Fibroblast of lung (primary cell): ENCODE data around the gene PGBD2. TPM values are rescaled to one million over a fixed set of nuclear protein-coding genes. Genes with fewer than 3 reads are reported as not detected.

Source experiments
- DNase-seq, 2 donors: peaks; one replicate each; pipeline versions ENCODE4 v3.0.0 to v3.0.0-alpha.2; 2010; ENCODE audit warnings: low read depth in 2 of 2
- H2AFZ ChIP-seq: 2 replicates; pipeline ENCODE4 v1.5.1; 2012; ENCODE audit warnings: low read length, control low read depth, inconsistent platforms
- H3K27ac ChIP-seq: 2 replicates; pipeline ENCODE4 v1.5.1; 2011; ENCODE audit warnings: low read length, control low read depth; ENCODE audit not compliant: insufficient read depth
- H3K27me3 ChIP-seq: 2 replicates; pipeline ENCODE4 v1.5.1; 2011; ENCODE audit warnings: mild to moderate bottlenecking, low read length; ENCODE audit not compliant: control insufficient read depth, insufficient read depth
- H3K36me3 ChIP-seq: 2 replicates; pipeline ENCODE4 v1.5.1; 2011; ENCODE audit warnings: low read length; ENCODE audit not compliant: control insufficient read depth, insufficient read depth
- H3K4me1 ChIP-seq: 2 replicates; pipeline ENCODE4 v1.5.1; 2011; ENCODE audit warnings: low read length; ENCODE audit not compliant: control insufficient read depth, insufficient read depth; ENCODE audit errors: extremely low read depth
- H3K4me2 ChIP-seq: 2 replicates; pipeline ENCODE4 v1.5.1; 2011; ENCODE audit warnings: low read length, control low read depth; ENCODE audit not compliant: insufficient read depth; ENCODE audit errors: extremely low read depth
- H3K4me3 ChIP-seq, 4 experiments: fragments of 200-600 bp in 1 of 4; sonication (generic) in 1 of 4; replicated peaks in 1 of 4; 2 replicates each; pipeline ENCODE4 v1.5.1; 2011 to 2016; ENCODE audit warnings: low read length in 4 of 4, low read depth in 3 of 4, mild to moderate bottlenecking in 3 of 4, control low read depth in 2 of 4, inconsistent platforms in 1 of 4, mixed read lengths in 1 of 4; ENCODE audit not compliant: insufficient read depth in 1 of 4; ENCODE audit errors: control extremely low read depth in 1 of 4
- H3K79me2 ChIP-seq: 2 replicates; pipeline ENCODE4 v1.5.1; 2012; ENCODE audit warnings: mild to moderate bottlenecking, low read length, inconsistent platforms; ENCODE audit not compliant: control insufficient read depth, insufficient read depth
- H3K9ac ChIP-seq: 2 replicates; pipeline ENCODE4 v1.5.1; 2011; ENCODE audit warnings: mild to moderate bottlenecking, low read length, control low read depth; ENCODE audit not compliant: insufficient read depth
- H3K9me3 ChIP-seq: 2 replicates; pipeline ENCODE4 v1.5.1; 2012; ENCODE audit warnings: low read depth, low read length; ENCODE audit not compliant: control insufficient read depth, insufficient read depth
- H4K20me1 ChIP-seq: 2 replicates; pipeline ENCODE4 v1.5.1; 2011; ENCODE audit warnings: low read length; ENCODE audit not compliant: control insufficient read depth, insufficient read depth; ENCODE audit errors: extremely low read depth
- EZH2 ChIP-seq: IDR thresholded peaks from 2 replicates; pipeline ENCODE4 v1.5.1; 2012; ENCODE audit warnings: low read length, control low read depth, mild to moderate bottlenecking; ENCODE audit errors: missing control alignments
- polyA plus RNA-seq, 2 donors: library from polyadenylated mRNA; depleted of rRNA in 1 of 2; stranded (reverse) in 1 of 2; unstranded in 1 of 2; fragments of >200 nt; gene quantifications; 2 replicates each; pipeline ENCODE4 v1.2.1, GENCODE V29; 2011 to 2012; ENCODE audit warnings: missing spikeins in 1 of 2
- total RNA-seq: library from RNA; depleted of rRNA; stranded (reverse); fragments of >200 nt; gene quantifications from 2 replicates; pipeline ENCODE4 v1.2.1, GENCODE V29; 2014
- TF ChIP-seq, protein P1 (sequence below), 2 donors: IDR thresholded peaks in 1 of 2; conservative IDR thresholded peaks in 1 of 2; 1 replicate in 1 of 2; 2 replicates in 1 of 2; pipeline ENCODE4 v1.5.1; 2011 to 2012; ENCODE audit warnings: low read length in 2 of 2, control low read depth in 1 of 2, inconsistent platforms in 1 of 2, low read depth in 1 of 2, mild to moderate bottlenecking in 1 of 2

PGBD2 gene
- total and polyA plus RNA-seq, 2 donors (not counting 1 experiment from before 2014, with no cell fraction given): 4.0 to 7.1 TPM

DNA sequence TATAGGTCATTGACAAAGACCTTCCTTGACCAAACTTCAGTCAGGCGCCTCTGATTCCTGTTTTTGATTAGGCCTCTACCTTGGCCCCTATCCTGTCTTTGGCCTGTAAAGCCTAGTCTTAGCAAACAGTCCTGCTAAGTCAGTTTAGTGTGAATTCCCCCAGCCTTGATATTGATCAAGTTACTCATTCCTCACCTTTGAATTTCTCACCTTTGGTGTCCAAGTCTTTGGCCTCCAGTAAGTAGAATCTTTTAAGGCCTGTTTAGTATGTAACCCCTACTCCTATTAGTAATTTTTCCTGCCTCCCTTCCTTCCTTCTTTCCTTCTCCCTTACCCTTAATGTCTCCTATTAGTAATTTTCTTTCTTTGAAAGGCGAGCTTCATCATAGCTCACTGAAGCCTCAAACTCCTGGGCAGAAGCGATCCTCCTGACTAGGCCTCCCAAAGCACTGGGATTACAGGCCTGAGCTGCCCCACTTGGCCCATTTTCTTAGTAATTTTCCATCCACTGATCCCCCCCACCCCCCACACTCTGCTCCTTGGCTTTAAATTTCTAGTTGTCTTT, 34.1 kb upstream of the PGBD2 start:
- H3K4me3 ChIP-seq: peak overlapping the region in 2 of 4 experiments; percentile 48 to 86
- H3K4me2 ChIP-seq: no peak overlapping the region
- no peaks in the 10 kb centered on the region for H4K20me1 ChIP-seq
- H3K36me3 ChIP-seq: no peaks in the 10 kb centered on the region
- H2AFZ ChIP-seq: no peak overlapping the region
- no peaks in the 10 kb centered on the region for H3K27me3 ChIP-seq
- no peaks in the 10 kb centered on the region for H3K79me2 ChIP-seq
- H3K4me1 ChIP-seq: no peaks in the 10 kb centered on the region
- no peak overlapping the region for H3K9ac ChIP-seq
- no peaks in the 10 kb centered on the region for H3K9me3 ChIP-seq
- no peak overlapping the region for H3K27ac ChIP-seq
- DNase-seq: no peak
- TF ChIP-seq, protein P1, sequence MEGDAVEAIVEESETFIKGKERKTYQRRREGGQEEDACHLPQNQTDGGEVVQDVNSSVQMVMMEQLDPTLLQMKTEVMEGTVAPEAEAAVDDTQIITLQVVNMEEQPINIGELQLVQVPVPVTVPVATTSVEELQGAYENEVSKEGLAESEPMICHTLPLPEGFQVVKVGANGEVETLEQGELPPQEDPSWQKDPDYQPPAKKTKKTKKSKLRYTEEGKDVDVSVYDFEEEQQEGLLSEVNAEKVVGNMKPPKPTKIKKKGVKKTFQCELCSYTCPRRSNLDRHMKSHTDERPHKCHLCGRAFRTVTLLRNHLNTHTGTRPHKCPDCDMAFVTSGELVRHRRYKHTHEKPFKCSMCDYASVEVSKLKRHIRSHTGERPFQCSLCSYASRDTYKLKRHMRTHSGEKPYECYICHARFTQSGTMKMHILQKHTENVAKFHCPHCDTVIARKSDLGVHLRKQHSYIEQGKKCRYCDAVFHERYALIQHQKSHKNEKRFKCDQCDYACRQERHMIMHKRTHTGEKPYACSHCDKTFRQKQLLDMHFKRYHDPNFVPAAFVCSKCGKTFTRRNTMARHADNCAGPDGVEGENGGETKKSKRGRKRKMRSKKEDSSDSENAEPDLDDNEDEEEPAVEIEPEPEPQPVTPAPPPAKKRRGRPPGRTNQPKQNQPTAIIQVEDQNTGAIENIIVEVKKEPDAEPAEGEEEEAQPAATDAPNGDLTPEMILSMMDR (conservative IDR thresholded peaks at IDR 0.05 in 1 of 2, IDR thresholded peaks at IDR 0.05 in 1 of 2; ENCODE audit: low read depth in 1 of 2, low read length in 2 of 2): no peak
- no peak for TF ChIP-seq EZH2

DNA sequence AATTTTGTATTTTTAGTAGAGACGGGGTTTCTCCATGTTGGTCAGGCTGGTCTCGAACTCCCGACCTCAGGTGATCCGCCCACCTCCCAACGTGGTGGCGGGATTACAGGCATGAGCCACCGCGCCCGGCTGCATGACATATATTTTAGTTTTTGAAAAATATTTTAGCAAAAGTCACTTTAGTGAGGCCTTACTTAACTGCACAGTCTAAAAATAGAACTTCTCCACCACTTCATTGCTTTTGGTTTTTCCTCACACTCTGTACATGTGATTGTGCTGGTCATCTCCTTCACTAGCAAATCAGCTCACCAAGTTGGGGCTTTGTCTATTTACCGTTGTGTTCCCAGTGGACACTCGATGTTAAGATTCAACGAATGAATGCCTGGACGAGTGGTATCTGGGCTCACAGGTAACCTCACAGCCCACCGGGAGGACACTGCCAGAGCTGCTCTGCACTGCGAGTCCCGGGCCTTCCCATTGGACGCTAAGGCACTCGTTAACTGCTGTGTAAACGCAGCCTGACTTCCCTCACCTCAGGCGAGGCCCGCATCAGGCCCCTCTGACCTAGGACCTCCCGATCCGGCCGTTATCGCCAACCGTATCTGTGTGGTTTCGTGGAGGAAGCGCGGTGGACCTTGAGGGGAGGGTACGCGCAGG, 33.2 kb upstream of the PGBD2 start:
- Histone ChIP-seq H3K9ac (peak overlapping the region; percentile 68), H4K20me1 (no peaks in the 10 kb centered on the region), H3K79me2 (no peaks in the 10 kb centered on the region), H3K4me3 (peak overlapping the region; percentile 45 to 86 (median 70)), H3K4me2 (peak overlapping the region; percentile 42), H2AFZ (peak overlapping the region; percentile 42), H3K27ac (peak overlapping the region; percentile 86), H3K9me3 (no peaks in the 10 kb centered on the region), H3K36me3 (no peaks in the 10 kb centered on the region), H3K27me3 (no peaks in the 10 kb centered on the region), H3K4me1 (no peaks in the 10 kb centered on the region)
- TF ChIP-seq EZH2: no peak
- TF ChIP-seq, protein P1 (conservative IDR thresholded peaks at IDR 0.05 in 1 of 2, IDR thresholded peaks at IDR 0.05 in 1 of 2; ENCODE audit: low read depth in 1 of 2, low read length in 2 of 2): no peak
- DNase-seq: peak; percentile 65 to 76

DNA sequence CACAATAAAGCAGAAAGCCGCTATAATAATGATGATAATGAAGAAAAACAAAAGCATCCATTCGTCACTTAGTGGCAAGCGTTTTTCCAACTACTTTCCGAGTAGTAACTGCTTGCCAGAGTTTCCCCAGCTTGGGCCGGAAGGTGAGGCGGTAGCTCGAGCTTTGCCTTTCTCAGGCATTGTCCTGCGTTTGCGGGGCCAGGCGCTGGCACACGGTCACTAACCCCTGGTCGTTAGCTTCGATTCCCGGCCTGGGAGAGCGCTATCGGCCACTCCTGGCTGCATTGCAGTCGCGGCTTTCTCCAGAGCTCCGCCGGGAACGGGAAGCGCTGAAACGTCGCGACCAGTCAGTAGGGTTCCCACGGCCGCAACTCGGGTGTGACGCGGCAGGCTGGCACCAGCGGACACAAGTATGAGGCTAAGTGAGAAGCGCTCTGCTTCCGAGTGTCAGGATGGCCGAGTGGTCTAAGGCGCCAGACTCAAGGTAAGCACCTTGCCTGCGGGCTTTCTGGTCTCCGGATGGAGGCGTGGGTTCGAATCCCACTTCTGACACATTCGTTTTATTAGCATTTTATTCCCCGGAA, 32.5 kb upstream of the PGBD2 start:
- peak overlapping the region; percentile 86 for H3K27ac ChIP-seq
- no peaks in the 10 kb centered on the region for H3K9me3 ChIP-seq
- DNase-seq: peak; percentile 88 to 97
- peak overlapping the region; percentile 42 for H2AFZ ChIP-seq
- H3K4me1 ChIP-seq: no peaks in the 10 kb centered on the region
- H3K4me2 ChIP-seq: peak overlapping the region; percentile 42
- peak overlapping the region; percentile 45 to 86 (median 70) for H3K4me3 ChIP-seq
- TF ChIP-seq EZH2: no peak
- TF ChIP-seq, protein P1 (conservative IDR thresholded peaks at IDR 0.05 in 1 of 2, IDR thresholded peaks at IDR 0.05 in 1 of 2; ENCODE audit: low read depth in 1 of 2, low read length in 2 of 2): no peak
- no peaks in the 10 kb centered on the region for H4K20me1 ChIP-seq
- H3K9ac ChIP-seq: peak overlapping the region; percentile 68
- no peaks in the 10 kb centered on the region for H3K36me3 ChIP-seq
- H3K79me2 ChIP-seq: no peaks in the 10 kb centered on the region
- H3K27me3 ChIP-seq: no peaks in the 10 kb centered on the region
